Measurements from ENCODE around the gene LARGE2. TPM values are rescaled to one million over a fixed set of nuclear protein-coding genes. Genes with fewer than 3 reads are reported as not detected.
A peak's percentile ranks its signal among the peaks of the same experiment; 100 is the strongest.

LARGE2 gene
- total RNA-seq, 1 donor from 2014 or later, result 1.4 TPM

GRCh38 chr11:45926001-45926401, 3.5 kb downstream of the LARGE2 start:
- ATAC-seq (no peak), DNase-seq (ENCODE audit: low spot score) (peak; percentile 56)
- intact Hi-C loops (cut with DNase I), result no loop called here

- ATAC-seq (no peak), DNase-seq (ENCODE audit: low spot score) (peak; percentile 54)
- intact Hi-C loops (cut with DNase I), result no loop called here
Observed at GRCh38 chr11:45926536-45927331, 4.3 kb downstream of the LARGE2 start.

- intact Hi-C loops (cut with DNase I), result no loop called here
- ATAC-seq, result no peak
- DNase-seq (ENCODE audit: low spot score), result peak; percentile 32
Observed at GRCh38 chr11:45927332-45927683, 4.9 kb downstream of the LARGE2 start.

- ATAC-seq (no peak), DNase-seq (ENCODE audit: low spot score) (peak; percentile 51)
- intact Hi-C loops (cut with DNase I), result no loop called here
Observed at GRCh38 chr11:45927684-45928413, 5.4 kb downstream of the LARGE2 start.

- DNase-seq (ENCODE audit: low spot score) (peak; percentile 48), ATAC-seq (no peak)
- intact Hi-C loops (cut with DNase I), result no loop called here
Observed at GRCh38 chr11:45928535-45929215, 6.2 kb downstream of the LARGE2 start.

- no peak for DNase-seq (ENCODE audit: low spot score)
- ATAC-seq, result no peak
- intact Hi-C loops (cut with DNase I), result no loop called here
Observed at GRCh38 chr11:45929486-45930030, 7.1 kb downstream of the LARGE2 start.

- ATAC-seq, result no peak
- intact Hi-C loops (cut with DNase I), result no loop called here
- no peak for DNase-seq (ENCODE audit: low spot score)
Observed at GRCh38 chr11:45930031-45930794, 7.8 kb downstream of the LARGE2 start.

GRCh38 chr11:45930951-45931570, 8.6 kb downstream of the LARGE2 start:
- intact Hi-C loops (cut with DNase I), result no loop called here
- ATAC-seq (no peak), DNase-seq (ENCODE audit: low spot score) (no peak)

- DNase-seq (ENCODE audit: low spot score) (no peak), ATAC-seq (peak; percentile 39)
Observed at GRCh38 chr11:45931739-45932138, 9.3 kb downstream of the LARGE2 start.

GRCh38 chr11:45932217-45932616, 9.8 kb downstream of the LARGE2 start:
- intact Hi-C loops (cut with DNase I), result no loop called here
- DNase-seq (ENCODE audit: low spot score) (no peak), ATAC-seq (no peak)

More at GRCh38 chr11:45931739-45932138, 9.3 kb downstream of the LARGE2 start:
- intact Hi-C loops (cut with DNase I), result no loop called here

- intact Hi-C loops (cut with DNase I), result no loop called here
- DNase-seq (ENCODE audit: low spot score), result no peak
- ATAC-seq, result no peak
Observed at GRCh38 chr11:45933131-45933831, 10.8 kb downstream of the LARGE2 start.

GRCh38 chr11:45933846-45934579, 11.6 kb downstream of the LARGE2 start:
- no peak for DNase-seq (ENCODE audit: low spot score)
- intact Hi-C loops (cut with DNase I), result no loop called here

GRCh38 chr11:45934580-45935318, 12.3 kb downstream of the LARGE2 start:
- no peak for ATAC-seq
- intact Hi-C loops (cut with DNase I), result no loop called here
- no peak for DNase-seq (ENCODE audit: low spot score)

More at GRCh38 chr11:45933846-45934579, 11.6 kb downstream of the LARGE2 start:
- ATAC-seq, result no peak

GRCh38 chr11:45935349-45936064, 13.1 kb downstream of the LARGE2 start:
- intact Hi-C loops (cut with DNase I), result no loop called here
- no peak for DNase-seq (ENCODE audit: low spot score)
- no peak for ATAC-seq

GRCh38 chr11:45936511-45937054, 14.1 kb downstream of the LARGE2 start:
- intact Hi-C loops (cut with DNase I), result no loop called here

GRCh38 chr11:45937916-45938315, 15.5 kb downstream of the LARGE2 start:
- DNase-seq (ENCODE audit: low spot score) (no peak), ATAC-seq (no peak)
- intact Hi-C loops (cut with DNase I), result no loop called here

More at GRCh38 chr11:45936511-45937054, 14.1 kb downstream of the LARGE2 start:
- ATAC-seq, result no peak
- DNase-seq (ENCODE audit: low spot score), result no peak
